Kidney capillary endothelial cell (primary cell): ENCODE results near the gene OSBPL8.

Source experiments
- DNase-seq: peaks from one replicate; pipeline ENCODE4 v3.0.0-alpha.2; 2018; ENCODE audit warnings: low spot score

OSBPL8 gene

GRCh38 chr12:76556368-76556767 is 3.2 kb downstream of the OSBPL8 start:
- DNase-seq, result peak; percentile 42

DNA sequence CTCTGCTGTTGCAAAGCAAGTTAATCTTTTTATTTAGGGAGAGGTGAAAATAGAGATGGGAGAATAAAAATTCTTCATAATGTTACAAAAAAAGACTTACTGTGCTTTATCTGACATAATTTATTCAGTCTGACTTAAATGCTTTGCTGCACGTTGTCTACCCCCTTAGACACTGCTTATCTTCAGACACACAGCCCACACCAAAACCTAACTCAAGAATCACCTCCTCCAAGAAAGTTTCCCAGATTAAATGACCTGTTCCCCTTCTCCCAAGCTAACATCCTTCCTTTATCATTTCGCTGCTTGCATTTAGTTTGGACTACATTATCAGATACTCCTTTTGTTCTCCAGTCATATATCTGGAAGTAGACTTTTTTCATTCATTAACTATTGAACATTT is 3.8 kb downstream of the OSBPL8 start:
- no peak for DNase-seq

- DNase-seq, result no peak
Observed at GRCh38 chr12:76555231-76555767, 4.3 kb downstream of the OSBPL8 start.

- DNase-seq, result no peak
Observed at GRCh38 chr12:76554405-76555230, 5.0 kb downstream of the OSBPL8 start.

DNA sequence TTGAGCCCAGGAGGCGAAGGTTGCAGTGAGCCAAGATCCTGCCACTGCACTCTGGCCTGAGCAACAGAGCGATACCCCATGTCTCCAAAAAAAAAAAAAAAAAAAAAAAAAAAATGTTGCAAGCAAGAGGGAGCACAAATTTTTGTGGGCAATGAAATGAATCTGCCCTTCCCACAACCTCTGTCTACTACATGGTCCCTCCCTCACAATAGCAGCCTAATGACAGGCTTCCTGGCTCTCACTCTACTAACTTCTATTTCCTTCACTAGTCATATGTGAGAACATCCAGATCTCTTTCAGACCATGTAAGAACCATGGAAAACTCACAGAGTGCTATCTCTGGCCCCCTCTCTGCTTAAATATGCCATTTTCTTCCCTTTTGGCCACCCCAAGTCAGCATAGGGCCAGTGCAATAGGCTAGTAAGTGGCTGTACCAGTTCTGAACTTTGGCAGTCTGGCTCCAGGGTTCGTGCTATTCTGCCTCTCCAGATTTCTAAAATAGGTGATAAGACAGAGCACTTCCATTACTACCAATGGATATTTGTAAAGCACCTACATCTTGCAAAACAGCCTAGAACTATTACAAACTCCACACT is 7.1 kb downstream of the OSBPL8 start:
- no peak for DNase-seq

DNA sequence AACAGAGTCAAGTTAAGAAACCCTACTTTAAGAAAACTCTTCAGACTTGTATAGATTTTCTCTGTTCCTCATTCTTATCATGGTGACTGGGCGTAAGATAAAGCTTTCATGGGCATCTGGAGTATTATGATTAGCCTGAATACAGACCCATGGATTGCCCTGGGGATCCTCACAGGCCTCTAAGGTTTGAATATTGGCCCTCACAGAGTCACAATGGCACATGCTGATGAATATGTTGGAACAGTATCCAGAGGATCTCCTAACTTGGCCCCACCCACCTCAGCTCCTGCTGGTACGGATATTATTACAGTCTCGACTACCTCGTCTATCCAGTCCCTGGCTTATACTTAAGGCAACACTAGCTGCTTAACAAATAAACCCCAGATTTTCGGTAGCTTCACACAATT is 8.1 kb downstream of the OSBPL8 start:
- no peak for DNase-seq

- DNase-seq, result no peak
Observed at GRCh38 chr12:76549131-76549530, 10.4 kb downstream of the OSBPL8 start.

GRCh38 chr12:76548222-76548837 is 11.2 kb downstream of the OSBPL8 start:
- no peak for DNase-seq

DNA sequence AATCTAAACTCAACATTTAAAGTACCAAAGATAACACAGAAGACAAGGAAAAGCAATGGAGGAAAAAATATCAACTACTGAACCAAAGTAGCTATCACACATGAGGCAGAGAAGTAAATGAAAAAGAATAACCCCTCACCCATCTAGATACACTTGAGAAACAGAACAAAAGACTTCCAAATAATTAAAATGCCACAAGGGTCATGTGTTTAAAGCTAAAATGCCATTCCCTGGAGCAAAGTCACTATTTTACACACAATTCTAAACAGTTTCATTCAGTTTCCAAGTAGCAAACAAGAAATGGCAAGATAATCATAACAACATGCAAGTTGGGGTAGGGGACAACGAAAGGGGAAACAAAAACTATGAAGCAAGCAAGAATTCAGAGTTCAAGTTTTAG is 12.0 kb downstream of the OSBPL8 start:
- DNase-seq, result no peak

GRCh38 chr12:76546889-76547288 is 12.7 kb downstream of the OSBPL8 start:
- DNase-seq, result no peak

- no peak for DNase-seq
Observed at GRCh38 chr12:76545486-76545885, 14.1 kb downstream of the OSBPL8 start.

- DNase-seq, result no peak
Observed at GRCh38 chr12:76544601-76545261, 14.8 kb downstream of the OSBPL8 start.

GRCh38 chr12:76543813-76544347 is 15.7 kb downstream of the OSBPL8 start:
- DNase-seq, result no peak

DNA sequence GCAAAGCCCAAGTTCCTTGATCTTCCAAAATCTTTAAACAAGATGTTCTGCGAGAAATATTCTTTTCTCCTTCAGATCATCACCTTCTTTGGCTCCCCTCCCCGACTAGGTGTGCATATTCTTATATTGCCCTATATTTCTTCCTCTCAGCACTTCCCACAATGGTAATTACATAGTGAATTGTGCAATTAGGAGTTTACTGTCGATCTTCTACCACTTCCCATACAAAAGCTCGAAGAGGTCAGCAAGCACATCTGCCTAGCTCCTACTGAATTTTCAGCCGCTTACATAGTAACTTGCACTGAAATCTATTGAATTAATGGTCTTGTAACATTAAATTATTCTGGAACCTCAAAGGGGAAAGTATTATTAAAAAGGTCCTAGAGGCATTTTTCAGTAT is 16.7 kb downstream of the OSBPL8 start:
- no peak for DNase-seq

- DNase-seq, result no peak
Observed at GRCh38 chr12:76539727-76540126, 19.8 kb downstream of the OSBPL8 start.

GRCh38 chr12:76537923-76538322 is 21.6 kb downstream of the OSBPL8 start:
- DNase-seq, result no peak

DNA sequence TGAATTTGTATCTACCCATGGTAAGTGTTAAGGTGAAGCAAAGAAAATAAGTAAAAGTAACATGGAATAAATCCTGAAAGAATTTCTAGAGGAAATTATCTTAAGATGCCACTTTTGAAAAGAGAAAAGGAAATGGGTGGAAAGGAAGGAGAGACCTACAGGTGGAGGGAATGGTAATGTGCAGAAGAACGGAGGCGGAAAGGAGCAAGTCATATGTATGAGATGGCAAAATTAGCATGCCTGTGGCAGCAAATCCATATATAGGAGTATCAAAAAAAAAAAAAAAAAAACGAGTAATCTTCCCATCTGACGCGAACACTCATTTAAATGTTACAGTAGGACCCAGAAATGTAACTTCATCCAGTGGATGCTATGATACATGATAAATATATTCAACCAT is 23.0 kb downstream of the OSBPL8 start:
- DNase-seq, result no peak

DNA sequence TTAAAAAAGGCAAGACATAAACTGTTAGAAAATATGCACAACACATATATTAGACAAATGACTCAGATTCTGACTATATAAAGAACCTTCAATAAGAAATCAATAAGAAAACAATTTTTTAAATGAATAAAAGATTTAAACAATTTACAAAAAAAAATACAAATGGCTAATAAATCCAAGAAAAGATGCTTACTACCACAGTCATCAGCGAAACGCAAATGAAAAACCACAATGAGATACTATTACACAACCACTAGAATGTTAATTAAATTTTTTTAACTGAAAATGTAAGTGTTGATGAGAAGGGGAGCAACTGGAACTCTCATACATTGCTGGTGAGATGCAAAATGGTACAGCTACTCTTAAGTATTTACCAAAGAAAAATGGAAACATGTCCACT is 24.4 kb downstream of the OSBPL8 start:
- DNase-seq, result no peak

GRCh38 chr12:76533331-76533730 is 26.2 kb downstream of the OSBPL8 start:
- no peak for DNase-seq

DNA sequence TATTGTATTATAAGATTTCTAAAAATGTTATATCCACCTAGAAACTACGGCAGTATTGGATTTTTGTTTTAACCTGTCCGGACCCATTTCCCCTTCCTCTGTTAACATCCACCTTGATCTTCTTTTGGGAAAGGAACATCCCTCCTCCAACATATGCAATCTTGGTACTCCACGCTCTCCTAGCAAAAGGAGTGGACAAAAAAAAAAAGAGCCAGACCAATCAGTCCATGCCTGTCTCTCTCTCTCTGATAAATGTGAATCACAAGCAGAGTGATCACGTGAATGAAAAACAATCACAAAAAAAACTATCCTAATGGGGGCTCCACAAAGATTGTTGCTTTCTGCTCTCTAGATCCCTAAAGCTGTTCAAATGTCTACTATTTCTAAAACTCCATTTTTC is 27.1 kb downstream of the OSBPL8 start:
- no peak for DNase-seq

DNA sequence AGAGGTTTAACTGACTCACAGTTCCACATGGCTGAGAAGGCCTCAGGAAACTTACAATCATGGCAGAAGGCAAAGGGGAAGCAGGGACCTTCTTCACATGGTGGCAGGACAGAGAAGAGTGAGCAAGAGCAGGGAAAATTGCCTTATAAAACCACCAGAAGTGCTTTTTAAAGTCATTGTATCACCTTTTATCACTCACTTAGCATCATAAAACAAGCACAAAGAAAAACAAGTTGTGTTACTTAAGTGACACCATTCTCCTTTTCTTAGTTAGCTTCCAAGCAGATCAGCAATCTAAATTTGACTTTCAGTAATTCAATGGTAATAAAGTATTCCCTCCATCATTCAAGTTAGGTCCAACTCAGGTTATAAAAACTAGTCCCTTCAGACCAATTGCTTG is 28.5 kb downstream of the OSBPL8 start:
- no peak for DNase-seq

DNA sequence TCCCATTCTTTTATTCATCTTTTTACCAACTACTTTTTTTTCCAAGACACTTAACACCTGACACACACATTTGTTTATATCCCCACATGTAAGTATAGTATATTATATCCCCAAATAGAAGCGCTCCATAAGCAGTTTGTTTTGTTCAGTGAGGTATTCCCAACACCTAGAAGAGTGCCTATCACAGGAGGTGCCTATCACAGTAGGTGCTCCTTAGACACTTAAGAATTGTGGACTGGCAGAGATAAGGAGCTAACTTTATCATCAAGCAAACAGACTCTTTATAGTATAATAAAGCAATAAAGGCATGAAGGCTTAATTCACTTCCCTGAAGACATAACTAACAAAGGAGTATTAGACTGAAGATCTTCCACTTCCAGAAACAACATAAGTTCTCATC is 29.1 kb downstream of the OSBPL8 start:
- DNase-seq, result no peak
